DMS153 treated with DMSO at 0.1 percent for 48 hours (cell line): ENCODE results near the gene INPP1.

Experiments used
- DNase-seq: peaks from one replicate; lab custom pipeline; 2025; ENCODE audit not compliant: unreplicated experiment; lab: John Stamatoyannopoulos, UW

Gene INPP1

GRCh38 chr2:190360561-190360960 is 17.2 kb downstream of the INPP1 start:
- DNase-seq, result no peak

GRCh38 chr2:190360965-190361364 is 17.6 kb downstream of the INPP1 start:
- DNase-seq, result no peak

GRCh38 chr2:190361572-190361971 is 18.2 kb downstream of the INPP1 start:
- DNase-seq, result no peak

GRCh38 chr2:190362894-190363293 is 19.5 kb downstream of the INPP1 start:
- DNase-seq, result no peak

- DNase-seq, result no peak
Observed at GRCh38 chr2:190365499-190366204, 22.3 kb downstream of the INPP1 start.

- DNase-seq, result no peak
Observed at GRCh38 chr2:190366248-190366753, 22.9 kb downstream of the INPP1 start.

GRCh38 chr2:190367091-190367490 is 23.7 kb downstream of the INPP1 start:
- no peak for DNase-seq

GRCh38 chr2:190369635-190370034 is 26.2 kb downstream of the INPP1 start:
- DNase-seq, result no peak

GRCh38 chr2:190376083-190376482 is 32.7 kb downstream of the INPP1 start:
- DNase-seq, result no peak

GRCh38 chr2:190376591-190377245 is 33.3 kb downstream of the INPP1 start:
- no peak for DNase-seq

- DNase-seq, result no peak
Observed at GRCh38 chr2:190378880-190379237, 35.5 kb downstream of the INPP1 start.

- peak; percentile 35 for DNase-seq
Observed at GRCh38 chr2:190379249-190379964, 36.0 kb downstream of the INPP1 start.

- no peak for DNase-seq
Observed at GRCh38 chr2:190380962-190381412, 37.6 kb downstream of the INPP1 start.

GRCh38 chr2:190382851-190383250 is 39.5 kb downstream of the INPP1 start:
- peak; percentile 62 for DNase-seq

GRCh38 chr2:190387422-190387821 is 44.0 kb downstream of the INPP1 start:
- DNase-seq, result no peak

- no peak for DNase-seq
Observed at GRCh38 chr2:190396271-190396670, 52.9 kb downstream of the INPP1 start.

GRCh38 chr2:190402986-190403603 is 59.7 kb downstream of the INPP1 start:
- no peak for DNase-seq

GRCh38 chr2:190404487-190404886 is 61.1 kb downstream of the INPP1 start:
- no peak for DNase-seq

- DNase-seq, result no peak
Observed at GRCh38 chr2:190405070-190405469, 61.7 kb downstream of the INPP1 start.

- no peak for DNase-seq
Observed at GRCh38 chr2:190405995-190406394, 62.6 kb downstream of the INPP1 start.

- DNase-seq, result no peak
Observed at GRCh38 chr2:190406805-190407204, 63.4 kb downstream of the INPP1 start.
